Vagina (tissue), 2 donors: ENCODE results near the gene WASF3. TPM values are rescaled to one million over a fixed set of nuclear protein-coding genes. Genes with fewer than 3 reads are reported as not detected.

Experiments used
- DNase-seq, 2 donors: peaks; one replicate each; pipeline ENCODE4 v3.0.0-alpha.2; 2017; ENCODE audit errors: extremely low spot score in 2 of 2
- H3K27ac ChIP-seq: fragments of 200-600 bp; sonication (generic); one replicate; pipeline ENCODE4 v1.5.1; 2019
- H3K27me3 ChIP-seq: fragments of 200-600 bp; sonication (generic); one replicate; pipeline ENCODE4 v1.5.1; 2019
- H3K36me3 ChIP-seq, 2 donors: fragments of 200-600 bp; sonication (generic); one replicate each; pipeline ENCODE4 v1.5.1; 2017 to 2019
- H3K4me1 ChIP-seq: fragments of 200-600 bp; sonication (generic); one replicate; pipeline ENCODE4 v1.5.1; 2019
- H3K4me3 ChIP-seq, 2 donors: fragments of 200-600 bp; sonication (generic); 1 replicate in 1 of 2; 2 replicates in 1 of 2; pipeline ENCODE4 v1.5.1; 2016 to 2019
- H3K9me3 ChIP-seq: fragments of 200-600 bp; sonication (generic); one replicate; pipeline ENCODE4 v1.5.1; 2019
- POLR2A ChIP-seq, 2 donors: fragments of 450-650 bp; IDR thresholded peaks; one replicate each; pipeline ENCODE4 v1.6.1; 2017; ENCODE audit warnings: antibody characterized with exemption in 2 of 2, mild to moderate bottlenecking in 2 of 2, moderate library complexity in 2 of 2
- POLR2AphosphoS5 ChIP-seq, 2 donors: sonication (generic); formaldehyde crosslinking; IDR thresholded peaks; one replicate each; pipeline ENCODE4 v1.9.0; 2017; ENCODE audit warnings: antibody characterized with exemption in 2 of 2, mild to moderate bottlenecking in 2 of 2, low read depth in 1 of 2; ENCODE audit not compliant: insufficient read depth in 1 of 2
- intact Hi-C: fragments of 100-400 bp; cut with DNase I; formaldehyde crosslinking; loops from one replicate; pipeline ENCODE4 v1.15.1; 2023
- total RNA-seq: library from RNA; depleted of rRNA; stranded (reverse); fragments of >200 nt; gene quantifications from one replicate; pipeline ENCODE4 v1.2.3, GENCODE V29; 2016
- TF ChIP-seq, protein P1 (sequence below), 3 experiments: fragments of 450-650 bp in 2 of 3; fragments of 200-600 bp in 1 of 3; sonication (generic) in 1 of 3; IDR thresholded peaks; one replicate each; pipeline ENCODE4 v1.5.1; 2017 to 2019; ENCODE audit warnings: antibody characterized with exemption in 3 of 3, mild to moderate bottlenecking in 2 of 3, moderate library complexity in 2 of 3

WASF3 gene
- total RNA-seq, 1 donor from 2014 or later = 20.4 TPM

DNA sequence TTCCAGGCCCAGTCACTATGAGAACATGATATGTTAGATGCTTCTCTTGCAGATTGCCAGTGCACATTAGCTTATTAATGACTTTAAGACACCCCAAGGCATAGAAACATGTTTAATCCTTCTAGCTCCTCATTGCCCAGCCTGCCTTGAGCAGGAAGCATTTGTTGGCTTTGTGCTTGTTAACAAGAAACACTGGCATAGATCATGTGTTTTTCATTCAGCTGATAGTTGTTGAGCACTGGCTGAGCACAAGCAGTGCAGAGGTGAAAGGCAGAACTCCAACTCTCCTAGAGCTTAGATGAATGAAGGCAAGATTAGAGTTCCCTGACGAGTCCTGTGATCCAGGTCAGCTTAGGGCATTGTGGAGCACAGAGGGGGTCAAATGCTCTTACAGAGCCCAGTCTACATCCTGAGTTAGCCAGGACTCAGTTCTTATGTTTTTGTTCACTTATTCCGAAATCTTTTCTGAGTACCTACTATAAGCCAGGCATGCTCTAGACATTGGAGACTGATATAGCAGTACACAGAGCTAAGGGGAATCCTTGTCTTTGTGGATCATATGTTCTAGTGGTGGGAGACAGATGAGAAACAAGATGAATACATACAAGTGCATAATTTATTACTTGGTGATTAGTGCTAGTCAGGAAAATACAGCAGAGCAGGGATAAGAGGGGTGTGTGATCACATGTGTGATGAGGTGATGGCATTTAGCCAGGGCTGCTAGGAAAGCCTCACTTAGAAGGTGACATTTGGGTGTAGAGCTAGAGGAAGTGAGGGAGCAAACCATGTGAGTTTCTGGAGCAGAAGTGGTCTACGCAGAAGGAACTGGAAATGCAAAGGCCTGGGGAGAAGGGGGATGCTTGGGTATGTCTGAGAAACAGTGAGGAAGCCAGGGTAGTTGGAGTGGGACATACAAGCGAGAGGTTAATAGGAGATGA, 101.2 kb downstream of the WASF3 start:
- Histone ChIP-seq H3K36me3 (no peaks in the 10 kb centered on the region), H3K27me3 (no peaks in the 10 kb centered on the region), H3K4me1 (no peaks in the 10 kb centered on the region), H3K27ac (no peak overlapping the region), H3K9me3 (no peaks in the 10 kb centered on the region), H3K4me3 (no peak overlapping the region)
- no peak for DNase-seq
- TF ChIP-seq POLR2AphosphoS5 (IDR thresholded peaks at IDR 0.05; ENCODE audit: insufficient read depth in 1 of 2, low read depth in 1 of 2) (no peak), POLR2A (IDR thresholded peaks at IDR 0.05) (no peak)
- TF ChIP-seq, protein P1, sequence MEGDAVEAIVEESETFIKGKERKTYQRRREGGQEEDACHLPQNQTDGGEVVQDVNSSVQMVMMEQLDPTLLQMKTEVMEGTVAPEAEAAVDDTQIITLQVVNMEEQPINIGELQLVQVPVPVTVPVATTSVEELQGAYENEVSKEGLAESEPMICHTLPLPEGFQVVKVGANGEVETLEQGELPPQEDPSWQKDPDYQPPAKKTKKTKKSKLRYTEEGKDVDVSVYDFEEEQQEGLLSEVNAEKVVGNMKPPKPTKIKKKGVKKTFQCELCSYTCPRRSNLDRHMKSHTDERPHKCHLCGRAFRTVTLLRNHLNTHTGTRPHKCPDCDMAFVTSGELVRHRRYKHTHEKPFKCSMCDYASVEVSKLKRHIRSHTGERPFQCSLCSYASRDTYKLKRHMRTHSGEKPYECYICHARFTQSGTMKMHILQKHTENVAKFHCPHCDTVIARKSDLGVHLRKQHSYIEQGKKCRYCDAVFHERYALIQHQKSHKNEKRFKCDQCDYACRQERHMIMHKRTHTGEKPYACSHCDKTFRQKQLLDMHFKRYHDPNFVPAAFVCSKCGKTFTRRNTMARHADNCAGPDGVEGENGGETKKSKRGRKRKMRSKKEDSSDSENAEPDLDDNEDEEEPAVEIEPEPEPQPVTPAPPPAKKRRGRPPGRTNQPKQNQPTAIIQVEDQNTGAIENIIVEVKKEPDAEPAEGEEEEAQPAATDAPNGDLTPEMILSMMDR (IDR thresholded peaks at IDR 0.05) = no peak
- intact Hi-C loops = no loop called here

DNA sequence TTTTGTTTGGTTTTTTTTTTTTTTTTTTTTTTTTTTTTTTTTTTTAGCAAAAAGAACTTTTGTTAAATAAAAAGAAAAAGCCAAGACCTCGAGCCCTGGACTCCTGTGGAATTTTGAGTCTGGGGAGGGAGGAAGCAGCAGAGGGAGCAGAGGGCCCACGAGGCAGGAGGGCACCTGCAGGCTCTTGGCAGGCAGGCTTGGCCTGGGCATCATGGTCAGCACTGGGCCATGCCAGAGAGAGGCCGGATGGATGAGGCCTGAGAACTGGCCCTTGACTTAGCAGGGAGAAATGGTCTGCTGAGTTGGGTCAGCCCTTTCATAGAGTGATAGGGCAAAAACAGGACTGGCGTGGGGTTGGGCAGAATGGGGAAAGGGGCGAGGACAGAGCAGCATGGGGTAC, 102.7 kb downstream of the WASF3 start:
- no peak for DNase-seq
- H3K27ac ChIP-seq = no peak overlapping the region
- H3K4me3 ChIP-seq = no peak overlapping the region
- TF ChIP-seq POLR2A (IDR thresholded peaks at IDR 0.05) = no peak
- no peak for TF ChIP-seq POLR2AphosphoS5 (IDR thresholded peaks at IDR 0.05; ENCODE audit: insufficient read depth in 1 of 2, low read depth in 1 of 2)
- TF ChIP-seq, protein P1 (IDR thresholded peaks at IDR 0.05) = no peak
- H3K9me3 ChIP-seq = no peaks in the 10 kb centered on the region
- H3K4me1 ChIP-seq = no peaks in the 10 kb centered on the region
- intact Hi-C loops = no loop called here
- no peaks in the 10 kb centered on the region for H3K36me3 ChIP-seq
- no peaks in the 10 kb centered on the region for H3K27me3 ChIP-seq

DNA sequence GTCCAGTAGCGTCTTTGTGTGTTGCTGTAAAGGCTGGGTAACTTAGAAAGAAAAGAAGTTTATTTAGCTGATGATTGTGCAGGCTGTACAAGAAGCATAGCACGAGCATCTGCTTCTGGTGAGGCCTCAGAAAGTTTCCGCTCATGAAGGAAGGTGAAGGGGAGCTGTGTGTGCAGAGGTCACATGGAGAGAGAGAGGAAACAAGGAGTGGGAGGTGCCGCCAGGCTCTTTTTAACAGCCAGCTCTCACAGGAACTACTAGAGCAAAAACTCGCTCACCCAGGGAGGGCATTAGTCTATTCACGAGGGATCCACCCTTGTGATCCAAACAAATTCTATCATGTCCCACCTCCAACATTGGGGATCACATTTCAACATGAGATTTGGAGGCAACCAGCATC, 103.3 kb downstream of the WASF3 start:
- Histone ChIP-seq H3K36me3 (no peaks in the 10 kb centered on the region), H3K4me1 (no peaks in the 10 kb centered on the region), H3K4me3 (no peak overlapping the region), H3K9me3 (no peaks in the 10 kb centered on the region), H3K27me3 (no peaks in the 10 kb centered on the region), H3K27ac (no peak overlapping the region)
- DNase-seq = no peak
- TF ChIP-seq POLR2AphosphoS5 (IDR thresholded peaks at IDR 0.05; ENCODE audit: insufficient read depth in 1 of 2, low read depth in 1 of 2) (no peak), POLR2A (IDR thresholded peaks at IDR 0.05) (no peak)
- TF ChIP-seq, protein P1 (IDR thresholded peaks at IDR 0.05) = no peak
- intact Hi-C loops = no loop called here

DNA sequence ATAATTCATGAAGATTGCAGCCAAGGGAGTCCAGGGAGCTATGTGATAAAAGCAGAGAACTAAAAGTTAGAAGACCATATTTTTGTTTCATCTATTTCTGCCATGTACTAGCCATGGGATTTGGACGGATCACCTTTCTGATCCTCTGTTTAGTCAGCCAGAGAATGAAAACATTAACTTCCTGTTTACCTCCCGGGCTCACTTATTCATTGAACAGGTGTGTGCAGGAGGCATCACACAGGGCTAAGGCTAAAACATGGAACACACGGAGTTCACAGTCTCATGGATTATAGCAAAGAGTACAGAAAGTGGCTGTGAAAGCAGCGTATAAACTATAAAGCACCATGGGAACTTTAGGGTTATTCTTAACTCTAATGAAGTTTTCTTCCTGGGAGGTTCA, 106.3 kb downstream of the WASF3 start:
- Histone ChIP-seq H3K9me3 (no peaks in the 10 kb centered on the region), H3K4me3 (no peak overlapping the region), H3K27ac (no peak overlapping the region), H3K4me1 (no peaks in the 10 kb centered on the region), H3K27me3 (no peaks in the 10 kb centered on the region), H3K36me3 (no peaks in the 10 kb centered on the region)
- intact Hi-C loops = no loop called here
- DNase-seq = no peak
- no peak for TF ChIP-seq POLR2AphosphoS5 (IDR thresholded peaks at IDR 0.05; ENCODE audit: insufficient read depth in 1 of 2, low read depth in 1 of 2)
- no peak for TF ChIP-seq POLR2A (IDR thresholded peaks at IDR 0.05)
- TF ChIP-seq, protein P1 (IDR thresholded peaks at IDR 0.05) = no peak

DNA sequence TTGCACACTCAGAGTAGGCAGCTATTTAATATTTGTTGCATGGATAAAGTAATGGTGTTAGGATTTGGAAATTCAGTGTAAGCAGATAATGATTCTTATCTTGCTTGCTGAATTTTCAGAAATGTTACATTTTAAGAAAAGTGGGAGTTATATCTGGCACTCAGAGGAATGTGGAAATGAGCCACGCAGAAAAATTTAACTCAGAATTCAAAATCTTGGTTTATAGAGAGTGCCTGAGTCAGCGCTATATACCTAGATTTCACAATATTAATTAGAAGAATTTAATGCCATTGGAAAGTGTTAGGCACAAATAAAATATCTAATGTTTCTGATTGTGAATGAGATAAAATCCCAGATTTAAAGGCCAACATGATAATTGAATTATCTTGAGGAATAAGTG, 106.8 kb downstream of the WASF3 start:
- H3K4me3 ChIP-seq = no peak overlapping the region
- no peak overlapping the region for H3K27ac ChIP-seq
- H3K4me1 ChIP-seq = no peaks in the 10 kb centered on the region
- DNase-seq = no peak
- TF ChIP-seq POLR2A (IDR thresholded peaks at IDR 0.05) (no peak), POLR2AphosphoS5 (IDR thresholded peaks at IDR 0.05; ENCODE audit: insufficient read depth in 1 of 2, low read depth in 1 of 2) (no peak)
- TF ChIP-seq, protein P1 (IDR thresholded peaks at IDR 0.05) = no peak
- H3K27me3 ChIP-seq = no peaks in the 10 kb centered on the region
- no peaks in the 10 kb centered on the region for H3K9me3 ChIP-seq
- intact Hi-C loops = no loop called here
- H3K36me3 ChIP-seq = no peaks in the 10 kb centered on the region
